SU-DHL-6 (cell line): ENCODE results near the gene U2AF2.

Experiments
- H2AFZ ChIP-seq: fragments of 200-600 bp; sonication (generic); 2 replicates; pipeline ENCODE4 v1.6.1; 2014; ENCODE audit warnings: low read depth, mild to moderate bottlenecking, moderate library complexity, mixed read lengths, antibody characterized with exemption, low read length; ENCODE audit not compliant: severe bottlenecking
- H3F3A ChIP-seq: fragments of 200-600 bp; shearing (Covaris generic); 2 replicates; pipeline ENCODE4 v1.6.0; 2016; ENCODE audit warnings: antibody characterized with exemption, mild to moderate bottlenecking; ENCODE audit not compliant: insufficient read depth
- H3K27ac ChIP-seq: fragments of 200-600 bp; sonication (generic); 2 replicates; pipeline ENCODE4 v1.5.1; 2016; ENCODE audit warnings: low read depth, mild to moderate bottlenecking, low read length, moderate library complexity, mixed read lengths
- H3K27me3 ChIP-seq: fragments of 200-600 bp; sonication (generic), shearing (Covaris generic); 2 replicates; pipeline ENCODE4 v1.6.0; 2014; ENCODE audit warnings: mild to moderate bottlenecking, low read length
- H3K36me3 ChIP-seq: fragments of 200-600 bp; sonication (generic); 2 replicates; pipeline ENCODE4 v1.6.1; 2014; ENCODE audit warnings: mild to moderate bottlenecking, low read length, mixed read lengths
- H3K4me2 ChIP-seq: fragments of 300-600, 200-600 bp; shearing (Covaris generic), sonication (generic); 2 replicates; pipeline ENCODE4 v1.6.0; 2014; ENCODE audit warnings: low read length, low read depth, mild to moderate bottlenecking; ENCODE audit not compliant: poor library complexity, severe bottlenecking
- H3K4me3 ChIP-seq: fragments of 200-600 bp; sonication (generic); 2 replicates; pipeline ENCODE4 v1.5.1; 2014; ENCODE audit warnings: antibody characterized with exemption, low read length, mild to moderate bottlenecking, mixed read lengths; ENCODE audit not compliant: insufficient read depth, poor library complexity, severe bottlenecking
- H3K79me2 ChIP-seq: fragments of 200-600 bp; sonication (generic); 2 replicates; pipeline ENCODE4 v1.6.1; 2014; ENCODE audit warnings: mild to moderate bottlenecking, low read length, moderate library complexity; ENCODE audit not compliant: insufficient read depth
- H3K9ac ChIP-seq: fragments of 200-600 bp; sonication (generic); 2 replicates; pipeline ENCODE4 v1.7.0; 2014; ENCODE audit warnings: mild to moderate bottlenecking, low read length
- H3K9me2 ChIP-seq: fragments of 200-600 bp; sonication (generic); replicated peaks from 2 replicates; pipeline ENCODE4 v1.6.1; 2014; ENCODE audit warnings: low read length; ENCODE audit not compliant: insufficient read depth
- H3K9me3 ChIP-seq: fragments of 200-600 bp; sonication (generic); 2 replicates; pipeline ENCODE4 v1.6.1; 2014; ENCODE audit warnings: low read length, mixed read lengths; ENCODE audit not compliant: insufficient read depth
- H4K20me1 ChIP-seq: fragments of 200-600 bp; sonication (generic); 2 replicates; pipeline ENCODE4 v1.6.1; 2014; ENCODE audit warnings: low read depth, mild to moderate bottlenecking, antibody characterized with exemption, low read length, moderate library complexity, mixed read lengths
- CTCF ChIP-seq: fragments of 200-600 bp; sonication (generic); IDR thresholded peaks from one replicate; pipeline ENCODE4 v1.5.1; 2017; ENCODE audit warnings: antibody characterized with exemption, mild to moderate bottlenecking, low read length, moderate library complexity; ENCODE audit not compliant: insufficient read depth, poor library complexity, severe bottlenecking
- EZH2phosphoT487 ChIP-seq: fragments of 200-600 bp; sonication (generic), shearing (Covaris generic); conservative IDR thresholded peaks from 2 replicates; pipeline ENCODE4 v1.6.1; 2018; ENCODE audit warnings: mild to moderate bottlenecking, antibody characterized with exemption, low read length, moderate library complexity, mixed read lengths

The U2AF2 gene

GRCh38 chr19:55654868-55655647 lies at the start of gene U2AF2:
Gene U2AF2 (plus strand): TSS chr19:55655035. CDS start chr19:55655105, 70 bp downstream.
- no peaks in the 10 kb centered on the region for H3K27me3 ChIP-seq
- peak within 1 kb of the TSS; percentile 89 for H3K4me3 ChIP-seq
- H3K4me2 ChIP-seq = peak within 1 kb of the TSS; percentile 94
- H4K20me1 ChIP-seq = peaks cover 17% of the 10 kb centered on the region; the same call in 1 of the 2 replicates
- H3K9me2 ChIP-seq = no peaks in the 10 kb centered on the region
- peaks cover 48% of the 10 kb centered on the region for H3K79me2 ChIP-seq
- H3K27ac ChIP-seq = peak within 1 kb of the TSS; percentile 96
- TF ChIP-seq CTCF (no peak), EZH2phosphoT487 (no peak)
- no peaks in the 10 kb centered on the region for H3K9me3 ChIP-seq
- H2AFZ ChIP-seq = peak within 1 kb of the TSS; percentile 67
- peaks cover 3% of the 10 kb centered on the region; the same call in 1 of the 2 replicates for H3F3A ChIP-seq
- peaks cover 9% of the 10 kb centered on the region; the same call in 1 of the 2 replicates for H3K36me3 ChIP-seq
- peak within 1 kb of the TSS; percentile 93 for H3K9ac ChIP-seq

- peak overlapping the region; percentile 86 for H3K4me2 ChIP-seq
- H3F3A ChIP-seq = peaks cover 27% of the 10 kb centered on the region
- no peaks in the 10 kb centered on the region for H3K9me3 ChIP-seq
- H2AFZ ChIP-seq = no peak overlapping the region
- no peaks in the 10 kb centered on the region for H4K20me1 ChIP-seq
- H3K4me3 ChIP-seq = peak overlapping the region; percentile 98
- peaks cover 22% of the 10 kb centered on the region for H3K79me2 ChIP-seq
- H3K9me2 ChIP-seq = no peaks in the 10 kb centered on the region
- no peaks in the 10 kb centered on the region for H3K27me3 ChIP-seq
- H3K9ac ChIP-seq = peak overlapping the region; percentile 98
- peak overlapping the region; percentile 86 for H3K27ac ChIP-seq
- no peak for TF ChIP-seq EZH2phosphoT487
- H3K36me3 ChIP-seq = no peaks in the 10 kb centered on the region
Measured at GRCh38 chr19:55605207-55605636, 49.6 kb upstream of the U2AF2 start.

GRCh38 chr19:55605637-55606470 lies 49.0 kb upstream of the U2AF2 start, which contains the start of gene ZNF865:
Gene ZNF865 (plus strand): TSS chr19:55605647. CDS start chr19:55613619, 7,972 bp downstream.
- H3K27ac ChIP-seq = peak within 1 kb of the TSS; percentile 86
- peak within 1 kb of the TSS; percentile 45 for H2AFZ ChIP-seq

More at GRCh38 chr19:55605637-55606470, 49.0 kb upstream of the U2AF2 start, which contains the start of gene ZNF865:
- TF ChIP-seq EZH2phosphoT487 = no peak
- peak; percentile 60 for TF ChIP-seq CTCF
- H4K20me1 ChIP-seq = no peaks in the 10 kb centered on the region
- H3K27me3 ChIP-seq = no peaks in the 10 kb centered on the region
- H3K9me2 ChIP-seq = no peaks in the 10 kb centered on the region
- peak within 1 kb of the TSS; percentile 98 for H3K9ac ChIP-seq
- H3K79me2 ChIP-seq = peaks cover 22% of the 10 kb centered on the region
- peaks cover 22% of the 10 kb centered on the region for H3F3A ChIP-seq
- no peaks in the 10 kb centered on the region for H3K36me3 ChIP-seq
- no peaks in the 10 kb centered on the region for H3K9me3 ChIP-seq
- peak within 1 kb of the TSS; percentile 86 for H3K4me2 ChIP-seq
- peak within 1 kb of the TSS; percentile 98 for H3K4me3 ChIP-seq
